Peyer's patch (tissue), 4 donors: Measurements from ENCODE around the gene CAPN8.

Experiments used
- CTCF ChIP-seq, 6 experiments: fragments of 450-650 bp in 4 of 6; fragments of 200-600 bp in 2 of 6; sonication (generic) in 1 of 6; IDR thresholded peaks; one replicate each; pipeline ENCODE4 v1.5.1; 2017 to 2019; ENCODE audit warnings: antibody characterized with exemption in 6 of 6, mild to moderate bottlenecking in 3 of 6, moderate library complexity in 1 of 6
- POLR2A ChIP-seq, 2 donors: fragments of 450-650 bp; IDR thresholded peaks; one replicate each; pipeline ENCODE4 v1.5.1; 2017; ENCODE audit warnings: antibody characterized with exemption in 2 of 2, mild to moderate bottlenecking in 2 of 2, moderate library complexity in 2 of 2

DNA sequence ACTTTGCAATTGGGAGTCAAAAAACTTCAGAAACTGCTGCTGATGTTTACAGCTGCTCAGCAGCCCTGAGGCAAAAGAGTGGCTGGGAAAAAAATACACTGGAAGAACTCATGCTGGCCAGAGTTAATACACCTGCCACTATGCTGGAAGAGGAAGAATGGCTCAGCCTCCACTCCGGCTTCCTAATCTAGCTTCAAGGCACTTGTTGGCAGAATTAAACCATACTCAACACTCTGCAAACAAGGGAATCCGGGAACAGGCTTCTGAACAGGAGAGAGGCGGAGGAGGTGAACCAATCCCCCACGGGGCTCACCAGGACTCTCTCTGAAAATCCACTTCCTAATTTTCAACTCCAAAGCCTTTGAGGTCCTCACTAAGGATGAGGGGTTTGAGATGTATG, 152.2 kb downstream of the CAPN8 start:
- TF ChIP-seq CTCF (IDR thresholded peaks at IDR 0.05) (no peak), POLR2A (IDR thresholded peaks at IDR 0.05) (no peak)
